GM23338 (cell line): Measurements from ENCODE around the gene IL36B. TPM values are rescaled to one million over a fixed set of nuclear protein-coding genes. Genes with fewer than 3 reads are reported as not detected.

Experiments used
- ATAC-seq: fragments of 200-7000 bp; cut with Tn5 transposase; 3 replicates; pipeline ENCODE4 v1.9.1; 2020
- DNase-seq: peaks from one replicate; pipeline ENCODE4 v3.0.0-alpha.2; 2015; ENCODE audit warnings: low spot score
- H2AFZ ChIP-seq: fragments of 200-600 bp; sonication (generic); 2 replicates; pipeline ENCODE4 v1.8.0; 2016; ENCODE audit warnings: antibody characterized with exemption, mild to moderate bottlenecking, moderate library complexity
- H3F3A ChIP-seq: fragments of 200-600 bp; sonication (generic); replicated peaks from 2 replicates; pipeline ENCODE4 v1.8.0; 2017; ENCODE audit warnings: antibody characterized with exemption, mixed run types, low read depth
- H3K27ac ChIP-seq: fragments of 200-600 bp; sonication (generic); 2 replicates; pipeline ENCODE4 v1.6.1; 2016; ENCODE audit warnings: low read depth
- H3K27me3 ChIP-seq: fragments of 200-600 bp; sonication (generic); 2 replicates; pipeline ENCODE4 v1.8.0; 2016; ENCODE audit warnings: mild to moderate bottlenecking, mixed run types, moderate library complexity; ENCODE audit not compliant: insufficient read depth
- H3K36me3 ChIP-seq: fragments of 200-600 bp; sonication (generic); 2 replicates; pipeline ENCODE4 v1.8.0; 2016; ENCODE audit warnings: mild to moderate bottlenecking; ENCODE audit not compliant: insufficient read depth
- H3K4me1 ChIP-seq: fragments of 200-600 bp; sonication (generic); 2 replicates; pipeline ENCODE4 v1.8.0; 2016; ENCODE audit warnings: mild to moderate bottlenecking, moderate library complexity; ENCODE audit not compliant: insufficient read depth
- H3K4me2 ChIP-seq: fragments of 200-600 bp; sonication (generic); 2 replicates; pipeline ENCODE4 v1.7.1; 2017; ENCODE audit warnings: mixed run types
- H3K4me3 ChIP-seq: fragments of 200-600 bp; sonication (generic); 2 replicates; pipeline ENCODE4 v1.6.1; 2016; ENCODE audit warnings: mixed run types
- H3K79me2 ChIP-seq: fragments of 200-600 bp; sonication (generic); replicated peaks from 2 replicates; pipeline ENCODE4 v1.8.0; 2017; ENCODE audit warnings: mild to moderate bottlenecking; ENCODE audit not compliant: insufficient read depth
- H3K9me2 ChIP-seq: fragments of 200-600 bp; sonication (generic); 2 replicates; pipeline ENCODE4 v1.8.0; 2017; ENCODE audit not compliant: insufficient read depth
- H4K20me1 ChIP-seq: fragments of 200-600 bp; sonication (generic); replicated peaks from 2 replicates; pipeline ENCODE4 v1.8.0; 2017; ENCODE audit warnings: mild to moderate bottlenecking; ENCODE audit not compliant: insufficient read depth
- H3K27ac Mint-ChIP-seq: 2 replicates; pipeline ENCODE4 v1.8.0; 2020; ENCODE audit warnings: inconsistent platforms, mild to moderate bottlenecking, moderate library complexity, mixed read lengths
- H3K27me3 Mint-ChIP-seq: 3 replicates; pipeline ENCODE4 v1.8.0; 2022; ENCODE audit warnings: low read depth, mild to moderate bottlenecking, moderate library complexity, mixed read lengths, inconsistent platforms; ENCODE audit not compliant: insufficient read depth, poor library complexity
- H3K36me3 Mint-ChIP-seq: 3 replicates; pipeline ENCODE4 v1.8.0; 2021; ENCODE audit warnings: low read depth, mild to moderate bottlenecking, inconsistent platforms, moderate library complexity, mixed read lengths
- H3K4me1 Mint-ChIP-seq: 3 replicates; pipeline ENCODE4 v1.8.0; 2020; ENCODE audit warnings: mild to moderate bottlenecking, inconsistent platforms, mixed read lengths
- H3K4me3 Mint-ChIP-seq: 3 replicates; pipeline ENCODE4 v1.8.0; 2021; ENCODE audit warnings: moderate library complexity, mild to moderate bottlenecking, inconsistent platforms, mixed read lengths
- H3K9me3 Mint-ChIP-seq: 3 replicates; pipeline ENCODE4 v1.8.0; 2020; ENCODE audit warnings: moderate library complexity, mild to moderate bottlenecking, inconsistent platforms, mixed read lengths
- EZH2 ChIP-seq: fragments of 200-600 bp; sonication (generic); IDR thresholded peaks from one replicate; pipeline ENCODE4 v1.8.0; 2017; ENCODE audit warnings: antibody characterized with exemption, mild to moderate bottlenecking, low read depth; ENCODE audit not compliant: unreplicated experiment
- EZH2phosphoT487 ChIP-seq: fragments of 200-600 bp; sonication (generic); IDR thresholded peaks from one replicate; pipeline ENCODE4 v1.8.1; 2018; ENCODE audit warnings: antibody characterized with exemption; ENCODE audit not compliant: unreplicated experiment
- JUNB ChIP-seq: IDR thresholded peaks from one replicate; pipeline ENCODE4 v1.6.1; 2016; ENCODE audit warnings: antibody characterized with exemption; ENCODE audit not compliant: unreplicated experiment
- POLR2AphosphoS5 ChIP-seq: IDR thresholded peaks from 2 replicates; pipeline ENCODE4 v1.6.1; 2016; ENCODE audit warnings: antibody characterized with exemption, low read depth
- REST ChIP-seq: IDR thresholded peaks from one replicate; pipeline ENCODE4 v1.6.1; 2018; ENCODE audit warnings: antibody characterized with exemption; ENCODE audit not compliant: unreplicated experiment
- ZNF114 ChIP-seq: fragments of 250-450 bp; sonication (Bioruptor Pico); IDR thresholded peaks from 2 replicates; pipeline ENCODE4 v1.5.0; 2020; ENCODE audit warnings: mild to moderate bottlenecking, moderate library complexity
- polyA plus RNA-seq: library from polyadenylated mRNA; unstranded; fragments of >200 nt; fragmentation: Nextera tagmentation; extraction: Ambion mirVana; gene quantifications from 2 replicates; pipeline ENCODE4 v1.2.1, GENCODE V29; 2016
- total RNA-seq: library from RNA; depleted of rRNA; stranded (reverse); fragments of >200 nt; shearing (Covaris generic); gene quantifications from 2 replicates; pipeline ENCODE4 v1.2.3, GENCODE V29; 2014
- TF ChIP-seq, protein P1 (sequence below): fragments of 250-450 bp; sonication (Bioruptor Pico); IDR thresholded peaks from 2 replicates; pipeline ENCODE4 v1.5.0; 2020; ENCODE audit warnings: mild to moderate bottlenecking, moderate library complexity
- TF ChIP-seq, protein P2 (sequence below), 2 experiments: fragments of 200-600 bp in 1 of 2; sonication (generic) in 1 of 2; conservative IDR thresholded peaks; 2 replicates each; pipeline versions ENCODE4 v1.5.1 to v1.6.1; 2016 to 2017; ENCODE audit warnings: antibody characterized with exemption in 2 of 2, low read depth in 2 of 2, mild to moderate bottlenecking in 2 of 2, moderate library complexity in 1 of 2

The IL36B gene
- total and polyA plus RNA-seq, 2 experiments from 2014 or later: not detected

- Mint-ChIP-seq H3K27ac (no peak overlapping the region), H3K36me3 (no peaks in the 10 kb centered on the region), H3K4me1 (no peaks in the 10 kb centered on the region; the same call in 2 of the 3 replicates), H3K27me3 (peaks cover 12% of the 10 kb centered on the region), H3K4me3 (no peak overlapping the region), H3K9me3 (peaks cover 5% of the 10 kb centered on the region; the same call in 2 of the 3 replicates)
- H3K27me3 ChIP-seq: no peaks in the 10 kb centered on the region
- H3K36me3 ChIP-seq: no peaks in the 10 kb centered on the region
- no peaks in the 10 kb centered on the region for H3F3A ChIP-seq
- no peaks in the 10 kb centered on the region for H3K79me2 ChIP-seq
- H3K9me2 ChIP-seq: peaks cover 5% of the 10 kb centered on the region
- H4K20me1 ChIP-seq: no peaks in the 10 kb centered on the region
- no peak for DNase-seq
- H3K27ac ChIP-seq: no peak overlapping the region
- no peak for TF ChIP-seq POLR2AphosphoS5
- TF ChIP-seq, protein P1, sequence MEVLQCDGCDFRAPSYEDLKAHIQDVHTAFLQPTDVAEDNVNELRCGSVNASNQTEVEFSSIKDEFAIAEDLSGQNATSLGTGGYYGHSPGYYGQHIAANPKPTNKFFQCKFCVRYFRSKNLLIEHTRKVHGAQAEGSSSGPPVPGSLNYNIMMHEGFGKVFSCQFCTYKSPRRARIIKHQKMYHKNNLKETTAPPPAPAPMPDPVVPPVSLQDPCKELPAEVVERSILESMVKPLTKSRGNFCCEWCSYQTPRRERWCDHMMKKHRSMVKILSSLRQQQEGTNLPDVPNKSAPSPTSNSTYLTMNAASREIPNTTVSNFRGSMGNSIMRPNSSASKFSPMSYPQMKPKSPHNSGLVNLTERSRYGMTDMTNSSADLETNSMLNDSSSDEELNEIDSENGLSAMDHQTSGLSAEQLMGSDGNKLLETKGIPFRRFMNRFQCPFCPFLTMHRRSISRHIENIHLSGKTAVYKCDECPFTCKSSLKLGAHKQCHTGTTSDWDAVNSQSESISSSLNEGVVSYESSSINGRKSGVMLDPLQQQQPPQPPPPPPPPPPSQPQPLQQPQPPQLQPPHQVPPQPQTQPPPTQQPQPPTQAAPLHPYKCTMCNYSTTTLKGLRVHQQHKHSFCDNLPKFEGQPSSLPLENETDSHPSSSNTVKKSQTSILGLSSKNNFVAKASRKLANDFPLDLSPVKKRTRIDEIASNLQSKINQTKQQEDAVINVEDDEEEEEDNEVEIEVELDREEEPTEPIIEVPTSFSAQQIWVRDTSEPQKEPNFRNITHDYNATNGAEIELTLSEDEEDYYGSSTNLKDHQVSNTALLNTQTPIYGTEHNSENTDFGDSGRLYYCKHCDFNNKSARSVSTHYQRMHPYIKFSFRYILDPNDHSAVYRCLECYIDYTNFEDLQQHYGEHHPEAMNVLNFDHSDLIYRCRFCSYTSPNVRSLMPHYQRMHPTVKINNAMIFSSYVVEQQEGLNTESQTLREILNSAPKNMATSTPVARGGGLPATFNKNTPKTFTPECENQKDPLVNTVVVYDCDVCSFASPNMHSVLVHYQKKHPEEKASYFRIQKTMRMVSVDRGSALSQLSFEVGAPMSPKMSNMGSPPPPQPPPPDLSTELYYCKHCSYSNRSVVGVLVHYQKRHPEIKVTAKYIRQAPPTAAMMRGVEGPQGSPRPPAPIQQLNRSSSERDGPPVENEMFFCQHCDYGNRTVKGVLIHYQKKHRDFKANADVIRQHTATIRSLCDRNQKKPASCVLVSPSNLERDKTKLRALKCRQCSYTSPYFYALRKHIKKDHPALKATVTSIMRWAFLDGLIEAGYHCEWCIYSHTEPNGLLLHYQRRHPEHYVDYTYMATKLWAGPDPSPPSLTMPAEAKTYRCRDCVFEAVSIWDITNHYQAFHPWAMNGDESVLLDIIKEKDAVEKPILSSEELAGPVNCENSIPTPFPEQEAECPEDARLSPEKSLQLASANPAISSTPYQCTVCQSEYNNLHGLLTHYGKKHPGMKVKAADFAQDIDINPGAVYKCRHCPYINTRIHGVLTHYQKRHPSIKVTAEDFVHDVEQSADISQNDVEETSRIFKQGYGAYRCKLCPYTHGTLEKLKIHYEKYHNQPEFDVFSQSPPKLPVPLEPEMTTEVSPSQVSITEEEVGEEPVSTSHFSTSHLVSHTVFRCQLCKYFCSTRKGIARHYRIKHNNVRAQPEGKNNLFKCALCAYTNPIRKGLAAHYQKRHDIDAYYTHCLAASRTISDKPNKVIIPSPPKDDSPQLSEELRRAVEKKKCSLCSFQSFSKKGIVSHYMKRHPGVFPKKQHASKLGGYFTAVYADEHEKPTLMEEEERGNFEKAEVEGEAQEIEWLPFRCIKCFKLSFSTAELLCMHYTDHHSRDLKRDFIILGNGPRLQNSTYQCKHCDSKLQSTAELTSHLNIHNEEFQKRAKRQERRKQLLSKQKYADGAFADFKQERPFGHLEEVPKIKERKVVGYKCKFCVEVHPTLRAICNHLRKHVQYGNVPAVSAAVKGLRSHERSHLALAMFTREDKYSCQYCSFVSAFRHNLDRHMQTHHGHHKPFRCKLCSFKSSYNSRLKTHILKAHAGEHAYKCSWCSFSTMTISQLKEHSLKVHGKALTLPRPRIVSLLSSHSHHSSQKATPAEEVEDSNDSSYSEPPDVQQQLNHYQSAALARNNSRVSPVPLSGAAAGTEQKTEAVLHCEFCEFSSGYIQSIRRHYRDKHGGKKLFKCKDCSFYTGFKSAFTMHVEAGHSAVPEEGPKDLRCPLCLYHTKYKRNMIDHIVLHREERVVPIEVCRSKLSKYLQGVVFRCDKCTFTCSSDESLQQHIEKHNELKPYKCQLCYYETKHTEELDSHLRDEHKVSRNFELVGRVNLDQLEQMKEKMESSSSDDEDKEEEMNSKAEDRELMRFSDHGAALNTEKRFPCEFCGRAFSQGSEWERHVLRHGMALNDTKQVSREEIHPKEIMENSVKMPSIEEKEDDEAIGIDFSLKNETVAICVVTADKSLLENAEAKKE (CRISPR knock-in tag): no peak
- no peak for TF ChIP-seq EZH2phosphoT487
- TF ChIP-seq, protein P2, sequence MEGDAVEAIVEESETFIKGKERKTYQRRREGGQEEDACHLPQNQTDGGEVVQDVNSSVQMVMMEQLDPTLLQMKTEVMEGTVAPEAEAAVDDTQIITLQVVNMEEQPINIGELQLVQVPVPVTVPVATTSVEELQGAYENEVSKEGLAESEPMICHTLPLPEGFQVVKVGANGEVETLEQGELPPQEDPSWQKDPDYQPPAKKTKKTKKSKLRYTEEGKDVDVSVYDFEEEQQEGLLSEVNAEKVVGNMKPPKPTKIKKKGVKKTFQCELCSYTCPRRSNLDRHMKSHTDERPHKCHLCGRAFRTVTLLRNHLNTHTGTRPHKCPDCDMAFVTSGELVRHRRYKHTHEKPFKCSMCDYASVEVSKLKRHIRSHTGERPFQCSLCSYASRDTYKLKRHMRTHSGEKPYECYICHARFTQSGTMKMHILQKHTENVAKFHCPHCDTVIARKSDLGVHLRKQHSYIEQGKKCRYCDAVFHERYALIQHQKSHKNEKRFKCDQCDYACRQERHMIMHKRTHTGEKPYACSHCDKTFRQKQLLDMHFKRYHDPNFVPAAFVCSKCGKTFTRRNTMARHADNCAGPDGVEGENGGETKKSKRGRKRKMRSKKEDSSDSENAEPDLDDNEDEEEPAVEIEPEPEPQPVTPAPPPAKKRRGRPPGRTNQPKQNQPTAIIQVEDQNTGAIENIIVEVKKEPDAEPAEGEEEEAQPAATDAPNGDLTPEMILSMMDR (conservative IDR thresholded peaks at IDR 0.05; ENCODE audit: low read depth in 2 of 2): no peak
- no peak for TF ChIP-seq EZH2
- TF ChIP-seq REST: no peak
- TF ChIP-seq ZNF114 (CRISPR knock-in tag): no peak
- TF ChIP-seq JUNB: no peak
- H3K4me2 ChIP-seq: no peak overlapping the region
- H3K4me1 ChIP-seq: no peaks in the 10 kb centered on the region
- H3K4me3 ChIP-seq: no peak overlapping the region
- ATAC-seq: no peak
- no peak overlapping the region for H2AFZ ChIP-seq
Observed at GRCh38 chr2:113068706-113069485, 16.2 kb upstream of the IL36B start.
